Coronary artery (tissue), 2 donors: Measurements from ENCODE around the gene IGSF23.

Experiments
- DNase-seq: peaks from one replicate; pipeline ENCODE4 v3.0.0-alpha.2; 2017; ENCODE audit warnings: low spot score
- H3K27ac ChIP-seq, 2 donors: fragments of 200-600 bp; sonication (generic); one replicate each; pipeline ENCODE4 v1.5.1; 2016 to 2019
- H3K4me3 ChIP-seq: fragments of 200-600 bp; sonication (generic); 2 replicates; pipeline ENCODE4 v1.5.1; 2016; ENCODE audit warnings: mild to moderate bottlenecking, moderate library complexity
- CTCF ChIP-seq: fragments of 200-600 bp; sonication (generic); IDR thresholded peaks from one replicate; pipeline ENCODE4 v1.5.1; 2019; ENCODE audit warnings: antibody characterized with exemption

IGSF23 gene

GRCh38 chr19:44635581-44636438 lies 22.4 kb downstream of the IGSF23 start:
- no peak for TF ChIP-seq CTCF
- peak overlapping the region in 1 of 2 donors; percentile 42 for H3K27ac ChIP-seq
- DNase-seq, result no peak
- H3K4me3 ChIP-seq, result no peak overlapping the region

- Histone ChIP-seq H3K4me3 (no peak overlapping the region), H3K27ac (peak overlapping the region in 1 of 2 donors; percentile 42)
- no peak for DNase-seq
- TF ChIP-seq CTCF, result no peak
These were observed 23.4 kb downstream of the IGSF23 start for GRCh38 chr19:44636439-44637389.

DNA sequence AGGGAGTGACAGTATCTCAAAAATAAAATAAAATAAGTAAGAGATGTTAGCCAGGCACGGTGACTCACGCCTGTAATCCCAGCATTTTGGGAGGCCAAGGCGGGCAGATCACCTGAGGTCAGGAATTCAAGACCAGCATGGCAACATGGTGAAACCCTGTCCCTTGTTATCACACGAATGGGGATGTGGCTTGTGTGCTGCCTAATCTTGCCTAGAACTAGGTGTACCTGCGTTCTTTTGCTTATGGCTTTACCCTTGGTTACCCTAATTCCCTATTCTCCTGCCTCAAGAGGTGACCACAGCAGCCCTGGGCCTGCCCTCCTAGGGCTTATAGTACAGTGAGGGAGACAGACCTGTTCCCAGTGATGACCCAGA lies 24.0 kb downstream of the IGSF23 start:
- no peak overlapping the region for H3K27ac ChIP-seq
- TF ChIP-seq CTCF, result no peak

DNA sequence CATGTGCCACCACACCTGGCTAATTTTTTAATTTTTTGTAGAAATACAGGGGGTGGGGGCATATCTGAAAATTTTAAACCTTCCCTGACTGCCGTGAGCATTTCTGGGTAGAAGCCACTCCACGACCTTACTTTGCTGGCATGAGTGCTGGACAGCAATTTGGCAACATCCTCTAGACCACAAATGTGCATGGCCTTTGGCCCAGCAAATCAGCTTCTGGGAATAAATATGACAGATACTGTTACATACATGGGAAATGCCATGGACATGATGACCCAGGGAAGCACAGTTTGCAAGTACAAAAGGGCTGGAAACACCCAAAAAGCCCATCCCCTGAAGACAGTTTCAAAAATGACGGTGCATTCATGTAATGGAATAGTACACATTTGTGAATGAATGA lies 27.2 kb downstream of the IGSF23 start:
- H3K4me3 ChIP-seq, result no peak overlapping the region
- no peak for DNase-seq
- no peak overlapping the region for H3K27ac ChIP-seq
- no peak for TF ChIP-seq CTCF

More for the DNA sequence above, 24.0 kb downstream of the IGSF23 start:
- DNase-seq, result no peak
- no peak overlapping the region for H3K4me3 ChIP-seq

DNA sequence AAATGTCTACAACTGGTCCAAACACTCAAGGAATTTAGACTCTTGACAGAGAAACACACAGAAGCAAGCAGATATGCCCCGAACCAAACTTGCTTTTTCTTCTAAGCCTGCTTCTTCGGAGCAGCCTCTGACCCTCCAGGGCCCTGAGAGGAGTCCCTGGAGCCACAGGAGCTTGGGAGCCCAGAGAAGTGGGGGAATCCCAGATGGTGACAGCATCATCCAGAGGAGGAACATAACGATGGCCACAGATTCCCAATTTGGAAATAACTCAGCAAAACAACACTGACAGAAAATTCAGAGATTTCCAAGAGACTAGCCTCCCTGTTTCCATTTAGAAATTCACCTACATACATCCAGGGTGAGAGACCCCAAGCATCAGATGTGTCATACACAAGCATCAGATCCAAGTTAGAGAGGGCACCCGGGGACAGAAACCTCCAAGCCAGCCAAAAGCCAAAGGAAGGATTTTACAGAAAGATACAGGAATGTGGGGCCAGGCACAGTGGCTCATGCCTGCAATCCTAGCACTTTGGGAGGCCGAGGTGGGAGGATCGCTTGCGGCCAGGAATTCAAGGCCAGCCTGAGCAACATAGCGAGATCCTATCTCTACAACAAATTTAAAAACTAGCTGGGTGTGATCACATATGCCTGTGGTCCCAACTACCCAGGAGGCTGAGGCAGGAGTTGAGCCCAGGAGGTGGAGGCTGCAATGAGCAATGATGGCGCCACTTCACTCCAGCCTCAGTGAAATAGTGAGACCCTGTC lies 28.3 kb downstream of the IGSF23 start:
- Histone ChIP-seq H3K27ac (no peak overlapping the region), H3K4me3 (no peak overlapping the region)
- DNase-seq, result no peak
- TF ChIP-seq CTCF, result no peak

GRCh38 chr19:44642377-44642776 lies 29.0 kb downstream of the IGSF23 start:
- DNase-seq, result no peak
- no peak overlapping the region for H3K4me3 ChIP-seq
- no peak overlapping the region for H3K27ac ChIP-seq
- TF ChIP-seq CTCF, result no peak
